ENCODE data around the gene MTARC2. TPM values are rescaled to one million over a fixed set of nuclear protein-coding genes. Genes with fewer than 3 reads are reported as not detected.

The MTARC2 gene
- total and polyA plus RNA-seq, 2 donors (not counting 1 experiment from before 2014, with no cell fraction given) = 16.3 to 22.6 TPM

DNA sequence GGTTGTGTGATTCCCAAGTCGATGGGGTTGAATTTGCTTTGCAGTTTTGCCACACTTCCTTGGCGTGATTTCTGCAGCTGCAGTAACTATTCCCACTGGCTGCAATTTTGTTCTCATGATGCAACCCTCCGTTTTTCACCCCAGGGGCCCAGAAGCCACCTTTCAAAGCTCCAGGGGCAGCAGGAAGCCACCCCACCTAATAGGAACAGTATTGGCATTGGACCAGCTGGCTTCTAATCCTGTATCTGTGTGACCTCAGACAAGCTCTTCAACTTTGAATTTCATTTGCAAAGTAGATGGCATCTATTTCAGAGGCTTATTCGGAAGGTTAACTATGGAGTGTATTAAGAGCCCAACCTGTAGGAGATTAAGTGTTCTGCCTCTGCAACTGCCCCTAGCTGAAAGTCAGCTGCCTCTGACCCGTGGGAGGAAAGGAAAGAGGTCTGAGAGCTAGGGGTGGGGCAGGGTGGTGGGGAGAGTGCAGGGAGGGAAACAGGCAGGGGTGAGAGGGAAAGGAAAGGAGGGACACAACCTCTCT, 45.3 kb upstream of the MTARC2 start:
- no peak for TF ChIP-seq EZH2 (IDR thresholded peaks at IDR 0.05; ENCODE audit: borderline replicate concordance, insufficient read depth, low read depth, low read length, poor library complexity, severe bottlenecking)
- TF ChIP-seq, protein P1, sequence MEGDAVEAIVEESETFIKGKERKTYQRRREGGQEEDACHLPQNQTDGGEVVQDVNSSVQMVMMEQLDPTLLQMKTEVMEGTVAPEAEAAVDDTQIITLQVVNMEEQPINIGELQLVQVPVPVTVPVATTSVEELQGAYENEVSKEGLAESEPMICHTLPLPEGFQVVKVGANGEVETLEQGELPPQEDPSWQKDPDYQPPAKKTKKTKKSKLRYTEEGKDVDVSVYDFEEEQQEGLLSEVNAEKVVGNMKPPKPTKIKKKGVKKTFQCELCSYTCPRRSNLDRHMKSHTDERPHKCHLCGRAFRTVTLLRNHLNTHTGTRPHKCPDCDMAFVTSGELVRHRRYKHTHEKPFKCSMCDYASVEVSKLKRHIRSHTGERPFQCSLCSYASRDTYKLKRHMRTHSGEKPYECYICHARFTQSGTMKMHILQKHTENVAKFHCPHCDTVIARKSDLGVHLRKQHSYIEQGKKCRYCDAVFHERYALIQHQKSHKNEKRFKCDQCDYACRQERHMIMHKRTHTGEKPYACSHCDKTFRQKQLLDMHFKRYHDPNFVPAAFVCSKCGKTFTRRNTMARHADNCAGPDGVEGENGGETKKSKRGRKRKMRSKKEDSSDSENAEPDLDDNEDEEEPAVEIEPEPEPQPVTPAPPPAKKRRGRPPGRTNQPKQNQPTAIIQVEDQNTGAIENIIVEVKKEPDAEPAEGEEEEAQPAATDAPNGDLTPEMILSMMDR (IDR thresholded peaks at IDR 0.05) = no peak
- ATAC-seq (ENCODE audit: low read depth) (no peak), DNase-seq (no peak)
- ChIA-PET POLR2A (no interaction called here), CTCF (interaction anchor here (0.9 to 2.7 kb wide), 4 partner anchors 9 to 74 kb away, joined by 4 to 10 read pairs (median 8); no protein-coding TSS in a partner anchor)
- Mint-ChIP-seq H3K27ac (no peak overlapping the region), H3K4me1 (peaks cover 11% of the 10 kb centered on the region), H3K4me3 (no peak overlapping the region), H3K9me3 (ENCODE audit: insufficient read depth) (no peaks in the 10 kb centered on the region), H3K27me3 (no peaks in the 10 kb centered on the region)
- no peak overlapping the region for H3K4me2 ChIP-seq (replicated peaks; ENCODE audit: low read depth, low read length, poor library complexity, severe bottlenecking)
- H3K4me1 ChIP-seq (ENCODE audit: control insufficient read depth in 2 of 2, insufficient read depth in 2 of 2, low read length in 2 of 2) = peaks cover 0 to 4% of the 10 kb centered on the region in 2 donors
- H3K9ac ChIP-seq (ENCODE audit: low read length) = no peak overlapping the region
- H3K27ac ChIP-seq (ENCODE audit: low read length in 2 of 2) = no peak overlapping the region
- H3K4me3 ChIP-seq (ENCODE audit: control extremely low read depth in 1 of 5, extremely low read depth in 1 of 5, insufficient read depth in 1 of 5, low read depth in 2 of 5, low read length in 4 of 5) = no peak overlapping the region
- intact Hi-C loops (cut with micrococcal nuclease) = no loop called here
- peaks cover 0 to 3% (median 0%) of the 10 kb centered on the region in 3 donors for H3K9me3 ChIP-seq (ENCODE audit: control extremely low read depth in 1 of 3, control insufficient read depth in 2 of 3, insufficient read depth in 1 of 3, low read length in 2 of 3)
- H3K79me2 ChIP-seq (ENCODE audit: control insufficient read depth, insufficient read depth, low read length) = no peaks in the 10 kb centered on the region
- no peaks in the 10 kb centered on the region for H3K27me3 ChIP-seq (replicated peaks in 1 of 4; ENCODE audit: control extremely low read depth in 1 of 4, control insufficient read depth in 3 of 4, insufficient read depth in 4 of 4, low read length in 3 of 4)
- no peaks in the 10 kb centered on the region for H4K20me1 ChIP-seq (ENCODE audit: control insufficient read depth, insufficient read depth, low read length, poor library complexity, severe bottlenecking)
- no peaks in the 10 kb centered on the region for H3K36me3 ChIP-seq (replicated peaks in 1 of 2; ENCODE audit: control extremely low read depth in 1 of 2, control insufficient read depth in 1 of 2, extremely low read depth in 1 of 2, insufficient read depth in 2 of 2, low read length in 1 of 2)
- WGBS (ENCODE audit: insufficient coverage) = 58% methylated on average over 4 of the region's 5 CpGs
- H2AFZ ChIP-seq (ENCODE audit: insufficient read depth, low read depth, low read length, poor library complexity, severe bottlenecking) = no peak overlapping the region

DNA sequence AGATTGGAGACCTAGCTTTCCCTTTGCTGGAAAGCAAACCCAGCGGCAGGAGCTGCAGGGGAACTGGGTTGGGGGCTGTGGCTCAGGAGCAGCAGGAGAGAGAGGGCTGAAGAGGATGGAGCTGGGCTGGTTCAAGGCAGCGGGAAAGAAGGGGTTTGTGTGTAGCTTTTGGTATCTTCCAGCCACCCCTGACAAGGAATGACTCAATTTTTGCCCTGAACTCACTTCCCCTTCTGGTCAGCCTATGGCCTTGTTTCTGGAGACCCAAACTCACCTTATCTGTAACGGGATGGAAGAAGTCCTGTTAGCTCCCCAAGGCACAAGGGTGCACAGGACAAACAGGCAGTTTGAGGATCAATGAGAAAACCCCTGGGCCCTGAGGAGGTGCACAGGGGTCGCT, 44.8 kb upstream of the MTARC2 start:
- no peaks in the 10 kb centered on the region for H3K27me3 ChIP-seq (replicated peaks in 1 of 4; ENCODE audit: control extremely low read depth in 1 of 4, control insufficient read depth in 3 of 4, insufficient read depth in 4 of 4, low read length in 3 of 4)

More for the DNA sequence above, 44.8 kb upstream of the MTARC2 start:
- Histone ChIP-seq H3K36me3 (replicated peaks in 1 of 2; ENCODE audit: control extremely low read depth in 1 of 2, control insufficient read depth in 1 of 2, extremely low read depth in 1 of 2, insufficient read depth in 2 of 2, low read length in 1 of 2) (no peaks in the 10 kb centered on the region), H3K9me3 (ENCODE audit: control extremely low read depth in 1 of 3, control insufficient read depth in 2 of 3, insufficient read depth in 1 of 3, low read length in 2 of 3) (peaks cover 0 to 3% (median 0%) of the 10 kb centered on the region in 3 donors), H3K4me2 (replicated peaks; ENCODE audit: low read depth, low read length, poor library complexity, severe bottlenecking) (no peak overlapping the region), H4K20me1 (ENCODE audit: control insufficient read depth, insufficient read depth, low read length, poor library complexity, severe bottlenecking) (no peaks in the 10 kb centered on the region), H3K79me2 (ENCODE audit: control insufficient read depth, insufficient read depth, low read length) (no peaks in the 10 kb centered on the region), H3K4me1 (ENCODE audit: control insufficient read depth in 2 of 2, insufficient read depth in 2 of 2, low read length in 2 of 2) (peaks cover 2 to 9% of the 10 kb centered on the region in 2 donors), H2AFZ (ENCODE audit: insufficient read depth, low read depth, low read length, poor library complexity, severe bottlenecking) (no peak overlapping the region), H3K9ac (ENCODE audit: low read length) (no peak overlapping the region), H3K4me3 (ENCODE audit: control extremely low read depth in 1 of 5, extremely low read depth in 1 of 5, insufficient read depth in 1 of 5, low read depth in 2 of 5, low read length in 4 of 5) (no peak overlapping the region), H3K27ac (ENCODE audit: low read length in 2 of 2) (no peak overlapping the region)
- ChIA-PET POLR2A (no interaction called here), CTCF (interaction anchor here (0.9 to 2.7 kb wide), 4 partner anchors 10 to 73 kb away, joined by 4 to 10 read pairs (median 8); no protein-coding TSS in a partner anchor)
- no peaks in the 10 kb centered on the region for H3K9me3 Mint-ChIP-seq (ENCODE audit: insufficient read depth)
- no peak overlapping the region for H3K27ac Mint-ChIP-seq
- no CpG with 5 or more reads among the region's 4 CpGs for WGBS (ENCODE audit: insufficient coverage)
- TF ChIP-seq, protein P1 (IDR thresholded peaks at IDR 0.05) = no peak
- no peak for TF ChIP-seq EZH2 (IDR thresholded peaks at IDR 0.05; ENCODE audit: borderline replicate concordance, insufficient read depth, low read depth, low read length, poor library complexity, severe bottlenecking)
- no peak overlapping the region for H3K4me3 Mint-ChIP-seq
- peaks cover 16% of the 10 kb centered on the region for H3K4me1 Mint-ChIP-seq
- DNase-seq (no peak), ATAC-seq (ENCODE audit: low read depth) (no peak)
- intact Hi-C loops (cut with micrococcal nuclease) = no loop called here
- H3K27me3 Mint-ChIP-seq = no peaks in the 10 kb centered on the region

All from B cell (primary cell).